Liver (tissue), 9 donors: ENCODE measurements around the gene PIGT. TPM values are rescaled to one million over a fixed set of nuclear protein-coding genes. Genes with fewer than 3 reads are reported as not detected.

Experiments
- DNase-seq: peaks from one replicate; pipeline ENCODE4 v3.0.0-alpha.2; 2017; ENCODE audit warnings: low spot score
- H3K27ac ChIP-seq, 2 donors: one replicate each; pipeline ENCODE4 v1.7.0; 2013; ENCODE audit warnings: inconsistent platforms in 2 of 2, low read length in 2 of 2, control low read depth in 1 of 2, low read depth in 1 of 2, mild to moderate bottlenecking in 1 of 2
- H3K27me3 ChIP-seq, 4 donors: one replicate each; pipeline versions ENCODE4 v1.6.1 to v1.7.0; 2013; ENCODE audit warnings: low read length in 3 of 4, inconsistent platforms in 1 of 4, mild to moderate bottlenecking in 1 of 4, moderate library complexity in 1 of 4; ENCODE audit not compliant: control insufficient read depth in 4 of 4, insufficient read depth in 4 of 4
- H3K36me3 ChIP-seq, 4 donors: one replicate each; pipeline versions ENCODE4 v1.6.1 to v1.7.0; 2013; ENCODE audit warnings: low read length in 3 of 4, mild to moderate bottlenecking in 3 of 4, low read depth in 1 of 4, moderate library complexity in 1 of 4; ENCODE audit not compliant: control insufficient read depth in 4 of 4, insufficient read depth in 3 of 4
- H3K4me1 ChIP-seq, 4 donors: one replicate each; pipeline versions ENCODE4 v1.6.1 to v1.7.0; 2013; ENCODE audit warnings: low read length in 3 of 4, mild to moderate bottlenecking in 3 of 4, moderate library complexity in 1 of 4; ENCODE audit not compliant: control insufficient read depth in 4 of 4, insufficient read depth in 4 of 4
- H3K4me3 ChIP-seq, 3 donors: one replicate each; pipeline versions ENCODE4 v1.6.1 to v1.7.0; 2013; ENCODE audit warnings: low read length in 3 of 3, control low read depth in 1 of 3, low read depth in 1 of 3, mild to moderate bottlenecking in 1 of 3
- H3K9ac ChIP-seq, 2 donors: one replicate each; pipeline ENCODE4 v1.7.0; 2013; ENCODE audit warnings: low read length in 2 of 2, mild to moderate bottlenecking in 2 of 2, moderate library complexity in 2 of 2, control low read depth in 1 of 2, low read depth in 1 of 2
- H3K9me3 ChIP-seq, 4 donors: one replicate each; pipeline versions ENCODE4 v1.6.1 to v1.7.0; 2013; ENCODE audit warnings: low read length in 3 of 4; ENCODE audit not compliant: control insufficient read depth in 4 of 4
- CTCF ChIP-seq: fragments of 150-350 bp; IDR thresholded peaks from 2 replicates; pipeline ENCODE4 v1.5.1; 2017; ENCODE audit warnings: improper control_type of control experiment, low read depth, low read length; ENCODE audit not compliant: missing input control
- EGR1 ChIP-seq, 2 donors: IDR thresholded peaks; 2 replicates each; pipeline ENCODE4 v1.6.1; 2016 to 2018; ENCODE audit warnings: antibody characterized with exemption in 2 of 2, low read depth in 2 of 2
- FOXA2 ChIP-seq: IDR thresholded peaks from 2 replicates; pipeline ENCODE4 v1.6.1; 2016; ENCODE audit warnings: antibody characterized with exemption
- GABPA ChIP-seq, 2 donors: IDR thresholded peaks in 1 of 2; conservative IDR thresholded peaks in 1 of 2; 2 replicates each; pipeline ENCODE4 v1.6.1; 2016; ENCODE audit warnings: antibody characterized with exemption in 2 of 2, mild to moderate bottlenecking in 1 of 2, moderate library complexity in 1 of 2
- HNF4A ChIP-seq, 2 donors: conservative IDR thresholded peaks; 2 replicates each; pipeline ENCODE4 v1.6.1; 2016; ENCODE audit warnings: antibody characterized with exemption in 2 of 2, mild to moderate bottlenecking in 2 of 2
- HNF4G ChIP-seq: IDR thresholded peaks from 2 replicates; pipeline ENCODE4 v1.6.1; 2016; ENCODE audit warnings: antibody characterized with exemption
- JUND ChIP-seq, 2 donors: IDR thresholded peaks; 2 replicates each; pipeline ENCODE4 v1.6.1; 2016; ENCODE audit warnings: antibody characterized with exemption in 2 of 2
- MAX ChIP-seq: IDR thresholded peaks from 2 replicates; pipeline ENCODE4 v1.6.1; 2016; ENCODE audit warnings: antibody characterized with exemption
- NR2F2 ChIP-seq: IDR thresholded peaks from 2 replicates; pipeline ENCODE4 v1.6.1; 2016; ENCODE audit warnings: antibody characterized with exemption
- RAD21 ChIP-seq, 2 donors: IDR thresholded peaks; 2 replicates each; pipeline ENCODE4 v1.6.1; 2016; ENCODE audit warnings: antibody characterized with exemption in 2 of 2, mild to moderate bottlenecking in 2 of 2
- REST ChIP-seq: IDR thresholded peaks from 2 replicates; pipeline ENCODE4 v1.6.1; 2016; ENCODE audit warnings: antibody characterized with exemption, mild to moderate bottlenecking
- RXRA ChIP-seq, 2 donors: IDR thresholded peaks; 2 replicates each; pipeline ENCODE4 v1.6.1; 2017 to 2018; ENCODE audit warnings: antibody characterized with exemption in 2 of 2, mild to moderate bottlenecking in 1 of 2
- SP1 ChIP-seq: IDR thresholded peaks from 2 replicates; pipeline ENCODE4 v1.6.1; 2018; ENCODE audit warnings: antibody characterized with exemption, mild to moderate bottlenecking
- TAF1 ChIP-seq: conservative IDR thresholded peaks from 2 replicates; pipeline ENCODE4 v1.6.1; 2016; ENCODE audit warnings: antibody characterized with exemption, mild to moderate bottlenecking
- YY1 ChIP-seq: IDR thresholded peaks from 2 replicates; pipeline ENCODE4 v1.6.1; 2016; ENCODE audit warnings: antibody characterized with exemption, mild to moderate bottlenecking
- ZBTB33 ChIP-seq: IDR thresholded peaks from 2 replicates; pipeline ENCODE4 v1.6.1; 2016; ENCODE audit warnings: antibody characterized with exemption
- WGBS: extraction: QIAGEN DNeasy Blood & Tissue Kit; methylation state at CpG from one replicate; pipeline ENCODE4 v1.1.7; 2013; 5-methylcytosine and 5-hydroxymethylcytosine counted together
- polyA plus RNA-seq, 2 donors: library from polyadenylated mRNA; stranded (reverse) in 1 of 2; unstranded in 1 of 2; fragments of 200-250 nt in 1 of 2; fragments of >200 nt in 1 of 2; fragmentation: Nextera tagmentation in 1 of 2; extraction: Ambion mirVana in 1 of 2; gene quantifications; one replicate each; pipeline versions ENCODE4 v1.2.1 to v1.2.3, GENCODE V29; 2013 to 2015
- total RNA-seq, 2 donors: library from RNA; depleted of rRNA; stranded (reverse); fragments of >200 nt; gene quantifications; one replicate each; pipeline ENCODE4 v1.2.3, GENCODE V29; 2014
- donor health status: healthy.
- donor health status: healthy.
- donor health status: healthy.
- donor health status: healthy.
- donor health status: healthy.

PIGT gene
- total and polyA plus RNA-seq, 4 donors: 14.4 to 64.5 (median 34.1) TPM

- Histone ChIP-seq H3K9me3 (no peaks in the 10 kb centered on the region), H3K4me3 (no peak overlapping the region), H3K27ac (no peak overlapping the region), H3K9ac (no peak overlapping the region), H3K36me3 (no peaks in the 10 kb centered on the region), H3K27me3 (no peaks in the 10 kb centered on the region), H3K4me1 (no peaks in the 10 kb centered on the region)
- no peak for DNase-seq
- TF ChIP-seq MAX (no peak), HNF4A (conservative IDR thresholded peaks at IDR 0.05) (no peak), RXRA (IDR thresholded peaks at IDR 0.05) (no peak), TAF1 (no peak), REST (no peak), RAD21 (IDR thresholded peaks at IDR 0.05) (no peak), ZBTB33 (no peak), HNF4G (no peak), GABPA (IDR thresholded peaks at IDR 0.05 in 1 of 2, conservative IDR thresholded peaks at IDR 0.05 in 1 of 2) (no peak), EGR1 (IDR thresholded peaks at IDR 0.05; ENCODE audit: low read depth in 2 of 2) (no peak), JUND (IDR thresholded peaks at IDR 0.05) (no peak), SP1 (no peak), YY1 (no peak), CTCF (no peak), NR2F2 (no peak), FOXA2 (no peak)
- 89% methylated on average over 21 of the region's 21 CpGs for WGBS
Measured at GRCh38 chr20:45394221-45395113, 21.5 kb upstream of the PIGT start.
